IPS-18a (cell line): ENCODE data around the gene ACOX1.

Source experiments
- H3K27ac ChIP-seq: one replicate; pipeline ENCODE4 v1.5.1; 2013; ENCODE audit warnings: low read length
- H3K27me3 ChIP-seq: one replicate; pipeline ENCODE4 v1.6.1; 2013; ENCODE audit warnings: mild to moderate bottlenecking, low read length; ENCODE audit not compliant: control insufficient read depth, insufficient read depth
- H3K36me3 ChIP-seq: one replicate; pipeline ENCODE4 v1.6.1; 2013; ENCODE audit warnings: low read depth, low read length; ENCODE audit not compliant: control insufficient read depth
- H3K4me1 ChIP-seq: one replicate; pipeline ENCODE4 v1.6.1; 2013; ENCODE audit warnings: low read depth, low read length; ENCODE audit not compliant: control insufficient read depth
- H3K4me3 ChIP-seq: one replicate; pipeline ENCODE4 v1.5.1; 2013; ENCODE audit warnings: low read length
- H3K9ac ChIP-seq: one replicate; pipeline ENCODE4 v1.6.1; 2013; ENCODE audit warnings: mild to moderate bottlenecking, low read length, moderate library complexity
- H3K9me3 ChIP-seq: one replicate; pipeline ENCODE4 v1.6.1; 2013; ENCODE audit warnings: low read depth, low read length; ENCODE audit not compliant: control insufficient read depth

The ACOX1 gene

DNA sequence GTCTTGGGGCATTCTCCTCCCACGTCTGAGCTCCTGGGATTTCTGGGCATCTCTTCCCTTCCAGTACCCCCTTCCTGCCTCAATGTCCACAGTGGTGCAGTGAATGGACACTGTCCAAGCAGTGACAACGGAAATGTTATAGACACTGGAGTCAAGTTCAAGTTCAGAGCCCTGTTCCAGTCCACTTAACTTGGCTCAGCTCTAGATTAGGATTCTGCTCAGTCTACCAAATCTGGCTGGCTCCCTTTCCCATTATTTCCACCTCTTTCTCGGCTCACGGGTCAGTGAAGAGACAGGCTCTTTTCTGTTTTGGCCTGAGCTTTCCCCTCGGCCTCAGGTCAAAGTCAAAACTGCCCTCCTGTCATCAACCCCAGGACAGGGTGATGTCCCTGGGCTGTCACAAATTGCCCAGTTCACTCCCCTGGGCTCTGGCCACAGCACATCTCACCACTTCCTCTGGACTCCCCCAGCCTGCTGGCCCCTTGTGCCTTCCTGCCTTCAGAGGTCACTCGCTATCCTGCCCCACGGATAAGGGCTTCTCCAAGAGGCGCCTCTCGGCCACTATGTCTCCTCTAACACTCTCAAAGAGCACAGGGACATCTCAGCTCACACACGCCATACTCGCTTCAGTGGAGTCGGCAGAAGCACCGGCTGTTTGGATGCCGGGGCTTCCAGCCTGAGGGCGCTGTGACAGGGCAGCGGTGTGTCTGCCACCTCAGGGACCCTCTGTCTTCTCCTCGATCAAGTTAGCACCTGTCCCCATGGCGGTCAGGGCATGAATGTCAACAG, 56.6 kb downstream of the ACOX1 start:
- Histone ChIP-seq H3K4me1 (no peaks in the 10 kb centered on the region), H3K9me3 (no peaks in the 10 kb centered on the region), H3K4me3 (no peak overlapping the region), H3K9ac (no peak overlapping the region), H3K36me3 (peaks cover 5% of the 10 kb centered on the region), H3K27ac (no peak overlapping the region), H3K27me3 (no peaks in the 10 kb centered on the region)

- H3K27me3 ChIP-seq, result no peaks in the 10 kb centered on the region
- H3K9me3 ChIP-seq, result no peaks in the 10 kb centered on the region
- H3K27ac ChIP-seq, result no peak overlapping the region
- H3K4me1 ChIP-seq, result no peaks in the 10 kb centered on the region
- H3K9ac ChIP-seq, result no peak overlapping the region
- H3K4me3 ChIP-seq, result no peak overlapping the region
- H3K36me3 ChIP-seq, result peaks cover 5% of the 10 kb centered on the region
These were observed 57.4 kb downstream of the ACOX1 start for GRCh38 chr17:75921596-75921995.

DNA sequence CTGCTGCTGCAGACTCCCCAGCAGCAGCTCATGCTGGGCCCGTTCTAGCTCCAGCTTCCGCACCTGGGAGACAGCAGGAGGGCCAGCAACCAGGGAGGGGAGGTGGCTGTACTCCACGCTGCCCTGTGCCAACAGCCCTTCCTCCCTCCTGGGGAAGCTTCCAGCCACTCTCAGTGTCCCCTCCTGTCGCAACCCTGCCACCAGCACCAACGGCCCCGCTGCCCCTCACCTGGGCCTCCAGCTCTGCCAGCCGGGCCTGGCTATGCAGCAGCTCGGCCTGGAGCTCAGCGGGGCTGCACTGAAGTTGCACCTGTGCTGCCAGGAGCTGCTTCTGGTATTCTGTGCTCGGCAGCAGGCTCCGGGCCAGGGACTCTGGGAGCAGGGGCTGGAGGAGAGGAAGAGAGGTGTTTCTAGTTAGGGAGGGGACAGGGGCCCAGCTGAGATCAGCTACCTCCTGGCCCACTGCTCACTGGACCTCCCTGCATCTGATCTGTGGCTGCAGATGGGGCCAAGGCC, 58.9 kb downstream of the ACOX1 start:
- H3K27ac ChIP-seq, result no peak overlapping the region
- no peaks in the 10 kb centered on the region for H3K36me3 ChIP-seq
- no peaks in the 10 kb centered on the region for H3K4me1 ChIP-seq
- H3K27me3 ChIP-seq, result no peaks in the 10 kb centered on the region
- no peak overlapping the region for H3K4me3 ChIP-seq
- H3K9ac ChIP-seq, result no peak overlapping the region
- H3K9me3 ChIP-seq, result no peaks in the 10 kb centered on the region

DNA sequence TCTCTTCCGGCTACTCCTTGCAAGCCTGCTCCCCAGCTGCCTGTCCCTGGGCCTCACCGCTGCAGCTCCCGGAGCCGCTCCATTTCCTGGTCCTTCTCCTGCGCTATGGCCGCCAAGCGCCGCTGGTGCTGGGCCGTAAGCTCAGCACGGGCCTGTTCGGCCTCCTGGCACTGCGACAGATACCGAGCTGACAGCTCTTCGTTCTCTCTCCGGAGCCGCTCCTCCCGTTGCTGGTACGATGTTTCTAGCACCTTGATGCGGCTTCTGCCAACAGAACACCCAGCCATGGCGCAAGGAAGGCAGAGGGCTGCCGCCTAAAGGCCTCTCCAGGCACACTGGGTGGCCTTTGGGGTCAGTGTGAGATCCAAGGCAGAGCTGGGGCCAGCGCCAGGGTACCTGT, 59.4 kb downstream of the ACOX1 start:
- H3K9ac ChIP-seq, result no peak overlapping the region

GRCh38 chr17:75917917-75918445, 61.0 kb downstream of the ACOX1 start:
- H3K36me3 ChIP-seq, result no peaks in the 10 kb centered on the region
- H3K9me3 ChIP-seq, result no peaks in the 10 kb centered on the region
- H3K4me3 ChIP-seq, result no peak overlapping the region
- no peaks in the 10 kb centered on the region for H3K27me3 ChIP-seq
- no peak overlapping the region for H3K9ac ChIP-seq
- no peak overlapping the region for H3K27ac ChIP-seq
- no peaks in the 10 kb centered on the region for H3K4me1 ChIP-seq

More for the DNA sequence above, 59.4 kb downstream of the ACOX1 start:
- Histone ChIP-seq H3K36me3 (no peaks in the 10 kb centered on the region), H3K4me1 (no peaks in the 10 kb centered on the region), H3K9me3 (no peaks in the 10 kb centered on the region), H3K27me3 (no peaks in the 10 kb centered on the region), H3K4me3 (no peak overlapping the region), H3K27ac (no peak overlapping the region)

- H3K9ac ChIP-seq, result no peak overlapping the region
- H3K27ac ChIP-seq, result no peak overlapping the region
- no peaks in the 10 kb centered on the region for H3K27me3 ChIP-seq
- no peaks in the 10 kb centered on the region for H3K36me3 ChIP-seq
- no peaks in the 10 kb centered on the region for H3K4me1 ChIP-seq
- no peaks in the 10 kb centered on the region for H3K9me3 ChIP-seq
- no peak overlapping the region for H3K4me3 ChIP-seq
These were observed 61.6 kb downstream of the ACOX1 start for GRCh38 chr17:75917141-75917916.

DNA sequence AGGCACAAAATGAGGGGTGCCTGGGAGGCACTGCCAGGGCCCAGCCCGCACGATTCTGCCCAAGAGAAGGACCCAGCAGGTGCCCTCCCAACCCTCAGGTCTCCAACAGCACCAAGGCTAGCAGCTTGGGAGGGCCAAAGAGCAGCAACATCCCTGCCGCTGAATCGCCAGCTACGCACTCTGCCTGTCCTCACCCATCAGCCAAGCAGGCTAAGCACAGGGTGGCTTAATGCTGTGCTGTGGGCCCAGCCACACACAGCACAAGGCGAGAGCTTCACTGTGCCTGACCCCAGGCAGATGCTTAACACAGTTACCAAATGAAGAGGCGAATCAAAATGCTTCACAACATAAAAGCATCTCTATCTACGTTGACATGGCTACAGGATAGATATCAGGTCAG, 63.7 kb downstream of the ACOX1 start:
- Histone ChIP-seq H3K9me3 (no peaks in the 10 kb centered on the region), H3K27ac (no peak overlapping the region), H3K9ac (no peak overlapping the region), H3K27me3 (no peaks in the 10 kb centered on the region), H3K36me3 (no peaks in the 10 kb centered on the region), H3K4me3 (no peak overlapping the region), H3K4me1 (no peaks in the 10 kb centered on the region)

DNA sequence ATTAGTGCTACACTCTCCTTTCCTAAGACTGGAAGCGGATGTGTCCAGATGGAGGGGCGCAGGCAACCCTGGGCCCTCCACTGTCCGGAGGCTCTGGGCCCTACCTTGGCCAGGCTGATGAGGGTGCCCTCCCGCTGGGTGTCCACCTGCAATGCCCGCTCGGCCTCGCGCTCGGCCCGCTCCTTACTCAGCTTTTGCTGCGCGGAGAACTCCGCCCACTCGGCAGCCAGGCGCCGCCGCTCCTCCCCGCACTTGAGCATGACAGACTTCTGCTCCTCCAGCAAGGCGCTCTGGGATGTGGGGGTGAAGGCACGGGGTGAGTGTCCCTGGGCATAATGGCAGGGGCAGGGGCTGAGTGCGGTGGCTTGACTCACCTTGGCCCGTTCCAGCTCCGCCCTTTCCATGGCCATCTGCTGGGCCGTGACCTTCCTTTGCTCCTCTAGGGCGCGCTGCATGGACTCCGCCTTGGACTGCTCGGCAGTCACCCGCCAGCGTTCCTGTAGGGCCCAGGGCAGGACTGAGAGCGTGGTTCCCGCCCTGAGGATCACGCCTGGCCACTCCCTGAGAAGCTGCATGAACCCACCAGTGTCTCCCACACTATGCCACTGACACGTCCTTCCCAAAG, 64.2 kb downstream of the ACOX1 start:
- Histone ChIP-seq H3K27me3 (no peaks in the 10 kb centered on the region), H3K4me3 (no peak overlapping the region), H3K9ac (no peak overlapping the region), H3K9me3 (no peaks in the 10 kb centered on the region), H3K36me3 (no peaks in the 10 kb centered on the region), H3K4me1 (no peaks in the 10 kb centered on the region), H3K27ac (no peak overlapping the region)

GRCh38 chr17:75913537-75914210, 65.3 kb downstream of the ACOX1 start:
- Histone ChIP-seq H3K9ac (no peak overlapping the region), H3K36me3 (no peaks in the 10 kb centered on the region), H3K4me1 (no peaks in the 10 kb centered on the region), H3K27ac (no peak overlapping the region), H3K4me3 (no peak overlapping the region), H3K9me3 (no peaks in the 10 kb centered on the region), H3K27me3 (no peaks in the 10 kb centered on the region)

DNA sequence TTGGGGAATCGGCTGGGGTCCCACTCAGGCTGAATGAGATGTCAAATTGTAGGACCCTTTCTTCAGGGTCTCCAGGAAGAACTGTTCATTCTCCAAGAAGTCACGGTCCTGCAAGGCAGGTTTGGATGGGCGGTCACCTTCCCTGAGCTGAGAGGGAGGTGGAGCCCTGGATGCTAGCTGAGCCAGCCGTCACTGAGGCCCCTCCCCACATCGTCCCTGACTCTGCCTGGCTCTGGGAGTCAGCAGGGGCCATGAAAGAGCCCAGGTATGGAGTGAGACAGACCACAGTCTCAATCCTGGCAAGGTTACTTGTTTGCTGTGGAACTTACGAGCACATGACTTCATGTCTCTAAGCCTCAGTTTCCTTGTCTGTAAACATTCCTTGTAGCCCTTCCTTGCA, 68.3 kb downstream of the ACOX1 start:
- Histone ChIP-seq H3K9ac (no peak overlapping the region), H3K9me3 (no peaks in the 10 kb centered on the region), H3K4me1 (no peaks in the 10 kb centered on the region), H3K4me3 (no peak overlapping the region), H3K27ac (no peak overlapping the region), H3K36me3 (no peaks in the 10 kb centered on the region), H3K27me3 (no peaks in the 10 kb centered on the region)

DNA sequence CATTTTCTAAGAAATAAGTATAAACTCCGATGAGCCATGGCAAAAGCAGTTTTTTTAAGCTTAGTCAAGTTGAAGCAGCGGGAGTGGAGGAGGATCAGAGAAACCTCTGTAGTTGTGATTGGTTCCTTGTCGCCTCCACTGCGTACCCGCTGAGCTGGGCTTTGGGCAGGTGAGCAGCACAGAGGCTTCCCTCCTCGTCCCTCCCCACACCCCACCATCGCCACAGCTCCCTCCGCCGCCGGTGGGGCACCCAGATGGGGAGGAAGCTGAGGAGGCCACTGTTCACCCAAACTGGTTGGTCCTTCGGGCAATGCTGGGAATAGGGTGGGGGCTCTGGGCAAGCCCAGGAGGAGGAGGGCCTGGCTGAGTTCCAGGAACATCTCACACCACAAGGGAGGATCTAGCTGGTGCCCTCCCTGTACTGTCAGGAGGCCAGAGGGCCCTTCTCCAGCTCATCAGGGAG, 69.1 kb downstream of the ACOX1 start:
- Histone ChIP-seq H3K27ac (no peak overlapping the region), H3K9me3 (no peaks in the 10 kb centered on the region), H3K36me3 (no peaks in the 10 kb centered on the region), H3K27me3 (no peaks in the 10 kb centered on the region), H3K4me1 (no peaks in the 10 kb centered on the region), H3K4me3 (no peak overlapping the region), H3K9ac (no peak overlapping the region)
